Gastrocnemius medialis (tissue), 4 donors: ENCODE data around the gene EIF1AD. TPM values are rescaled to one million over a fixed set of nuclear protein-coding genes. Genes with fewer than 3 reads are reported as not detected.
"Not testable (repeated sequence)": the region's sequence is repeated elsewhere in the genome, so short reads cannot be mapped to it uniquely, and the experiment has no call there.

Experiments used
- ATAC-seq, 2 donors: fragments of 150-250 bp; one replicate each; pipeline ENCODE4 v1.9.1; 2016
- DNase-seq, 2 donors: peaks; one replicate each; pipeline ENCODE4 v3.0.0-alpha.2; 2019
- H3K27ac ChIP-seq, 4 donors: fragments of 200-600 bp; sonication (generic); 1 replicate in 1 of 4; 2 replicates in 3 of 4; pipeline ENCODE4 v1.5.1; 2016 to 2018; ENCODE audit warnings: mild to moderate bottlenecking in 2 of 4, moderate library complexity in 1 of 4
- H3K27me3 ChIP-seq, 3 donors: fragments of 200-600 bp; sonication (generic) in 2 of 3; 1 replicate in 1 of 3; 2 replicates in 2 of 3; pipeline versions ENCODE4 v1.5.1 to v1.6.0; 2016 to 2019; ENCODE audit warnings: mild to moderate bottlenecking in 1 of 3, moderate library complexity in 1 of 3
- H3K36me3 ChIP-seq, 2 donors: fragments of 200-600 bp; sonication (generic) in 1 of 2; one replicate each; pipeline ENCODE4 v1.5.1; 2017 to 2018
- H3K4me1 ChIP-seq, 2 donors: fragments of 200-600 bp; sonication (generic) in 1 of 2; one replicate each; pipeline ENCODE4 v1.5.1; 2016 to 2017; ENCODE audit warnings: mild to moderate bottlenecking in 2 of 2
- H3K4me3 ChIP-seq, 4 donors: fragments of 200-600 bp; sonication (generic) in 3 of 4; 1 replicate in 1 of 4; 2 replicates in 3 of 4; pipeline ENCODE4 v1.5.1; 2016 to 2019; ENCODE audit warnings: mild to moderate bottlenecking in 2 of 4
- H3K9me3 ChIP-seq, 3 donors: fragments of 200-600 bp; sonication (generic) in 2 of 3; 1 replicate in 1 of 3; 2 replicates in 2 of 3; pipeline ENCODE4 v1.5.1; 2016 to 2019
- CTCF ChIP-seq, 5 experiments: fragments of 450-650 bp in 3 of 5; fragments of 200-600 bp in 2 of 5; sonication (generic) in 2 of 5; IDR thresholded peaks in 4 of 5; conservative IDR thresholded peaks in 1 of 5; 1 replicate in 4 of 5; 2 replicates in 1 of 5; pipeline ENCODE4 v1.5.1; 2016 to 2019; ENCODE audit warnings: antibody characterized with exemption in 5 of 5, mild to moderate bottlenecking in 3 of 5, moderate library complexity in 3 of 5
- POLR2A ChIP-seq, 2 donors: fragments of 450-650 bp; IDR thresholded peaks; one replicate each; pipeline ENCODE4 v1.6.1; 2017; ENCODE audit warnings: antibody characterized with exemption in 2 of 2, mild to moderate bottlenecking in 2 of 2, moderate library complexity in 2 of 2
- in situ Hi-C, 4 donors: fragments of 200-750 bp; cut with MboI; loops; one replicate each; pipeline versions ENCODE4 v1.15.0 to v1.8.0; 2017; ENCODE audit warnings: low sequenced_read_pairs in 4 of 4
- intact Hi-C: fragments of 100-400 bp; cut with DNase I; formaldehyde crosslinking; loops from one replicate; pipeline ENCODE4 v1.15.1; 2023; ENCODE audit warnings: low total_unique reads
- total RNA-seq, 4 donors: library from RNA; depleted of rRNA; stranded (reverse); fragments of >200 nt; gene quantifications; one replicate each; pipeline versions ENCODE4 v1.1.0 to v1.2.3, GENCODE V29; 2016

The EIF1AD gene
- total RNA-seq, 4 donors from 2014 or later, result 29.3 to 39.8 (median 35.4) TPM

GRCh38 chr11:66036334-66036710, 34.4 kb upstream of the EIF1AD start:
- H3K4me3 ChIP-seq, result no peak overlapping the region
- no peak for TF ChIP-seq POLR2A (IDR thresholded peaks at IDR 0.05)
- TF ChIP-seq CTCF (IDR thresholded peaks at IDR 0.05 in 4 of 5, conservative IDR thresholded peaks at IDR 0.05 in 1 of 5), result no peak
- in situ Hi-C loops (no loop called here), intact Hi-C loops (no loop called here)
- no peaks in the 10 kb centered on the region for H3K36me3 ChIP-seq
- no peaks in the 10 kb centered on the region for H3K27me3 ChIP-seq
- H3K27ac ChIP-seq, result no peak overlapping the region
- no peak for ATAC-seq
- no peak for DNase-seq
- no peaks in the 10 kb centered on the region for H3K4me1 ChIP-seq
- no peaks in the 10 kb centered on the region for H3K9me3 ChIP-seq

- TF ChIP-seq CTCF (IDR thresholded peaks at IDR 0.05 in 4 of 5, conservative IDR thresholded peaks at IDR 0.05 in 1 of 5) (no peak), POLR2A (IDR thresholded peaks at IDR 0.05) (no peak)
- DNase-seq (no peak), ATAC-seq (no peak)
- Histone ChIP-seq H3K4me1 (no peaks in the 10 kb centered on the region), H3K9me3 (no peaks in the 10 kb centered on the region), H3K27me3 (no peaks in the 10 kb centered on the region), H3K27ac (no peak overlapping the region), H3K36me3 (no peaks in the 10 kb centered on the region), H3K4me3 (no peak overlapping the region)
- intact Hi-C loops (no loop called here), in situ Hi-C loops (no loop called here)
These were observed 33.8 kb upstream of the EIF1AD start for GRCh38 chr11:66035653-66036333.

GRCh38 chr11:66032957-66033735, 31.2 kb upstream of the EIF1AD start:
- intact Hi-C loops (no loop called here), in situ Hi-C loops (no loop called here)
- Histone ChIP-seq H3K9me3 (no peaks in the 10 kb centered on the region), H3K36me3 (no peaks in the 10 kb centered on the region), H3K4me3 (no peak overlapping the region), H3K4me1 (no peaks in the 10 kb centered on the region), H3K27me3 (no peaks in the 10 kb centered on the region), H3K27ac (no peak overlapping the region)
- DNase-seq, result no peak
- TF ChIP-seq CTCF (IDR thresholded peaks at IDR 0.05 in 4 of 5, conservative IDR thresholded peaks at IDR 0.05 in 1 of 5) (no peak), POLR2A (IDR thresholded peaks at IDR 0.05) (no peak)
- ATAC-seq, result no peak

GRCh38 chr11:66026017-66026529, 24.1 kb upstream of the EIF1AD start, which contains the start of gene CATSPER1:
TSS of gene CATSPER1 (minus strand) at chr11:66026479. CDS start at chr11:66026379, 100 bp downstream.
- Histone ChIP-seq H3K27me3 (no peaks in the 10 kb centered on the region), H3K36me3 (no peaks in the 10 kb centered on the region), H3K9me3 (no peaks in the 10 kb centered on the region), H3K27ac (no peak within 1 kb of the TSS), H3K4me3 (no peak within 1 kb of the TSS), H3K4me1 (no peaks in the 10 kb centered on the region)
- TF ChIP-seq POLR2A (IDR thresholded peaks at IDR 0.05) (no peak), CTCF (IDR thresholded peaks at IDR 0.05 in 4 of 5, conservative IDR thresholded peaks at IDR 0.05 in 1 of 5) (no peak)
- ATAC-seq (no peak), DNase-seq (no peak)
- in situ Hi-C loops (no loop called here), intact Hi-C loops (no loop called here)

GRCh38 chr11:66023186-66023440, 21.2 kb upstream of the EIF1AD start:
- H3K36me3 ChIP-seq, ATAC-seq, in situ Hi-C loops, DNase-seq, H3K27me3 ChIP-seq, H3K4me1 ChIP-seq, H3K4me3 ChIP-seq, H3K27ac ChIP-seq, H3K9me3 ChIP-seq, intact Hi-C loops: not testable (repeated sequence)
